Measurements from ENCODE around the gene SUSD1. TPM values are rescaled to one million over a fixed set of nuclear protein-coding genes. Genes with fewer than 3 reads are reported as not detected.

SUSD1 gene
- total and polyA plus RNA-seq, 2 of the 13 experiments (the other 11 are each of a cell fraction or from before 2014, with no cell fraction given) = 25.9 to 32.3 TPM

DNA sequence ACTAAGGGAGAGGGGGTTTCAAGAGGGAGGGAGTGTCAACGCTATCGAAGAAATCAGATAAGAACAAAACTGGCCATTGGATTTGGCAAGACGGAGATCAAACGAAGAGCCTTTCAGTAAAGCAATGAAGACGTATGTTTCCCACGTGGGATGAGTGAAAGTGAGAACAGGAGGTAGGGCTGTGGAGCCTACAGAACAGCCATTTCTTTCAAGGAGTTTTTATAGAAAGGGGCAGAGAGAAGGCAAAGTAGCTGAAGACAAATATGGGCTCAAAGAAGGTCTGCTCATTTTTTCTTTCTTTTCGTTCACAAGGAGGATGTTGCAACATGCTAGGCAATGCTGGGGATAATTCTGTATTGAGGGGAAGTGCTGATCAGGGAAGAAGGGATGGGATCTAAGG lies 98.3 kb downstream of the SUSD1 start:
- intact Hi-C loops (cut with micrococcal nuclease; ENCODE audit: unreplicated experiment) = loop anchor here (10.0 kb wide), 1 partner anchor 102 kb away; no protein-coding TSS in a partner anchor
- Histone ChIP-seq H3K9ac (ENCODE audit: insufficient read depth, low read depth, low read length) (no peak overlapping the region), H3K27me3 (ENCODE audit: control insufficient read depth in 1 of 2, insufficient read depth in 2 of 2, low read length in 2 of 2) (no peaks in the 10 kb centered on the region), H3K4me2 (ENCODE audit: low read depth, low read length) (no peak overlapping the region), H3K9me3 (ENCODE audit: low read length) (no peaks in the 10 kb centered on the region), H3K4me1 (ENCODE audit: insufficient read depth, low read length) (no peaks in the 10 kb centered on the region), H3K36me3 (replicated peaks in 1 of 2; ENCODE audit: control insufficient read depth in 1 of 2, insufficient read depth in 2 of 2, low read length in 2 of 2) (peaks cover 3 to 14% of the 10 kb centered on the region in 2 experiments; a peak in 3 of 5 replicates), H3K79me2 (ENCODE audit: insufficient read depth, low read length) (no peaks in the 10 kb centered on the region), H4K20me1 (ENCODE audit: insufficient read depth, low read length) (no peaks in the 10 kb centered on the region), H3K4me3 (replicated peaks in 1 of 3; ENCODE audit: insufficient read depth in 1 of 3, low read depth in 2 of 3, low read length in 3 of 3) (no peak overlapping the region), H3K27ac (ENCODE audit: extremely low read length, insufficient read depth, low read length) (no peak overlapping the region), H2AFZ (ENCODE audit: low read length) (no peak overlapping the region)
- BruUV-seq (replicated peaks) = no TSS peak
- ChIA-PET CTCF (ENCODE audit: low intra/inter-chr PET ratio, low total read pairs) (interaction anchor here (1.6 kb wide), 1 partner anchor 317 kb away, joined by 4 read pairs; no protein-coding TSS in a partner anchor), POLR2A (no interaction called here)
- in situ Hi-C loops (cut with HindIII; ENCODE audit: extremely low pct_ligation_motif_present, low pct_unique_long_range_greater_than_20kb) = loop anchor here (25.0 kb wide), 1 partner anchor 635 kb away; the partner anchor contains the start of gene INIP
- ATAC-seq = no peak
- WGBS (ENCODE audit: low lambda C conversion rate) = 97% methylated on average over 7 of the region's 7 CpGs
- no peak for FAIRE-seq
- no peak for DNase-seq (ENCODE audit: low spot score)
- TF ChIP-seq ZSCAN30 (CRISPR knock-in tag; IDR thresholded peaks at IDR 0.05) (no peak), MAZ (IDR thresholded peaks at IDR 0.05; ENCODE audit: borderline replicate concordance, low read depth, low read length) (no peak), MAZ (CRISPR knock-in tag; IDR thresholded peaks at IDR 0.05; ENCODE audit: low read depth) (no peak), ZNF354B (CRISPR knock-in tag; IDR thresholded peaks at IDR 0.05) (no peak), ZNF878 (CRISPR knock-in tag; IDR thresholded peaks at IDR 0.05) (no peak), ZNF460 (CRISPR knock-in tag; IDR thresholded peaks at IDR 0.05; ENCODE audit: borderline replicate concordance) (no peak), ZNF83 (CRISPR knock-in tag; IDR thresholded peaks at IDR 0.05; ENCODE audit: borderline replicate concordance) (no peak), TBX2 (CRISPR knock-in tag; IDR thresholded peaks at IDR 0.05; ENCODE audit: borderline replicate concordance) (no peak), ZNF567 (CRISPR knock-in tag; IDR thresholded peaks at IDR 0.05; ENCODE audit: borderline replicate concordance) (no peak), RORA (CRISPR knock-in tag; IDR thresholded peaks at IDR 0.05) (no peak), HDAC6 (IDR thresholded peaks at IDR 0.05; ENCODE audit: low read depth, low read length) (no peak)
- TF ChIP-seq, protein P1, sequence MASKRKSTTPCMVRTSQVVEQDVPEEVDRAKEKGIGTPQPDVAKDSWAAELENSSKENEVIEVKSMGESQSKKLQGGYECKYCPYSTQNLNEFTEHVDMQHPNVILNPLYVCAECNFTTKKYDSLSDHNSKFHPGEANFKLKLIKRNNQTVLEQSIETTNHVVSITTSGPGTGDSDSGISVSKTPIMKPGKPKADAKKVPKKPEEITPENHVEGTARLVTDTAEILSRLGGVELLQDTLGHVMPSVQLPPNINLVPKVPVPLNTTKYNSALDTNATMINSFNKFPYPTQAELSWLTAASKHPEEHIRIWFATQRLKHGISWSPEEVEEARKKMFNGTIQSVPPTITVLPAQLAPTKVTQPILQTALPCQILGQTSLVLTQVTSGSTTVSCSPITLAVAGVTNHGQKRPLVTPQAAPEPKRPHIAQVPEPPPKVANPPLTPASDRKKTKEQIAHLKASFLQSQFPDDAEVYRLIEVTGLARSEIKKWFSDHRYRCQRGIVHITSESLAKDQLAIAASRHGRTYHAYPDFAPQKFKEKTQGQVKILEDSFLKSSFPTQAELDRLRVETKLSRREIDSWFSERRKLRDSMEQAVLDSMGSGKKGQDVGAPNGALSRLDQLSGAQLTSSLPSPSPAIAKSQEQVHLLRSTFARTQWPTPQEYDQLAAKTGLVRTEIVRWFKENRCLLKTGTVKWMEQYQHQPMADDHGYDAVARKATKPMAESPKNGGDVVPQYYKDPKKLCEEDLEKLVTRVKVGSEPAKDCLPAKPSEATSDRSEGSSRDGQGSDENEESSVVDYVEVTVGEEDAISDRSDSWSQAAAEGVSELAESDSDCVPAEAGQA (IDR thresholded peaks at IDR 0.05; ENCODE audit: low read depth) = no peak
- TF ChIP-seq, protein P1 (CRISPR knock-in tag; IDR thresholded peaks at IDR 0.05; ENCODE audit: borderline replicate concordance) = no peak
- TF ChIP-seq, protein P2, sequence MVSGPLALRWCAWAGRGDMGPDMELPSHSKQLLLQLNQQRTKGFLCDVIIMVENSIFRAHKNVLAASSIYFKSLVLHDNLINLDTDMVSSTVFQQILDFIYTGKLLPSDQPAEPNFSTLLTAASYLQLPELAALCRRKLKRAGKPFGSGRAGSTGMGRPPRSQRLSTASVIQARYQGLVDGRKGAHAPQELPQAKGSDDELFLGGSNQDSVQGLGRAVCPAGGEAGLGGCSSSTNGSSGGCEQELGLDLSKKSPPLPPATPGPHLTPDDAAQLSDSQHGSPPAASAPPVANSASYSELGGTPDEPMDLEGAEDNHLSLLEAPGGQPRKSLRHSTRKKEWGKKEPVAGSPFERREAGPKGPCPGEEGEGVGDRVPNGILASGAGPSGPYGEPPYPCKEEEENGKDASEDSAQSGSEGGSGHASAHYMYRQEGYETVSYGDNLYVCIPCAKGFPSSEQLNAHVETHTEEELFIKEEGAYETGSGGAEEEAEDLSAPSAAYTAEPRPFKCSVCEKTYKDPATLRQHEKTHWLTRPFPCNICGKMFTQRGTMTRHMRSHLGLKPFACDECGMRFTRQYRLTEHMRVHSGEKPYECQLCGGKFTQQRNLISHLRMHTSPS (CRISPR knock-in tag; IDR thresholded peaks at IDR 0.05; ENCODE audit: low read depth) = no peak
- TF ChIP-seq, protein P3, sequence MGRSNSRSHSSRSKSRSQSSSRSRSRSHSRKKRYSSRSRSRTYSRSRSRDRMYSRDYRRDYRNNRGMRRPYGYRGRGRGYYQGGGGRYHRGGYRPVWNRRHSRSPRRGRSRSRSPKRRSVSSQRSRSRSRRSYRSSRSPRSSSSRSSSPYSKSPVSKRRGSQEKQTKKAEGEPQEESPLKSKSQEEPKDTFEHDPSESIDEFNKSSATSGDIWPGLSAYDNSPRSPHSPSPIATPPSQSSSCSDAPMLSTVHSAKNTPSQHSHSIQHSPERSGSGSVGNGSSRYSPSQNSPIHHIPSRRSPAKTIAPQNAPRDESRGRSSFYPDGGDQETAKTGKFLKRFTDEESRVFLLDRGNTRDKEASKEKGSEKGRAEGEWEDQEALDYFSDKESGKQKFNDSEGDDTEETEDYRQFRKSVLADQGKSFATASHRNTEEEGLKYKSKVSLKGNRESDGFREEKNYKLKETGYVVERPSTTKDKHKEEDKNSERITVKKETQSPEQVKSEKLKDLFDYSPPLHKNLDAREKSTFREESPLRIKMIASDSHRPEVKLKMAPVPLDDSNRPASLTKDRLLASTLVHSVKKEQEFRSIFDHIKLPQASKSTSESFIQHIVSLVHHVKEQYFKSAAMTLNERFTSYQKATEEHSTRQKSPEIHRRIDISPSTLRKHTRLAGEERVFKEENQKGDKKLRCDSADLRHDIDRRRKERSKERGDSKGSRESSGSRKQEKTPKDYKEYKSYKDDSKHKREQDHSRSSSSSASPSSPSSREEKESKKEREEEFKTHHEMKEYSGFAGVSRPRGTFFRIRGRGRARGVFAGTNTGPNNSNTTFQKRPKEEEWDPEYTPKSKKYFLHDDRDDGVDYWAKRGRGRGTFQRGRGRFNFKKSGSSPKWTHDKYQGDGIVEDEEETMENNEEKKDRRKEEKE (IDR thresholded peaks at IDR 0.05) = no peak

Data from HepG2 (cell line).